Measurements from ENCODE around the gene GNG4. TPM values are rescaled to one million over a fixed set of nuclear protein-coding genes. Genes with fewer than 3 reads are reported as not detected.
A peak's percentile ranks its signal among the peaks of the same experiment; 100 is the strongest.
"Not testable (repeated sequence)": the region's sequence is repeated elsewhere in the genome, so short reads cannot be mapped to it uniquely, and the experiment has no call there.

GNG4 gene
- total RNA-seq, 4 donors from 2014 or later, result 1.1 to 6.3 (median 4.6) TPM

GRCh38 chr1:235583511-235584001, 66.0 kb downstream of the GNG4 start:
- no peak overlapping the region for H3K27ac ChIP-seq
- no peaks in the 10 kb centered on the region for H3K36me3 ChIP-seq
- intact Hi-C loops (cut with DNase I), result no loop called here
- H3K9me3 ChIP-seq, result no peaks in the 10 kb centered on the region
- TF ChIP-seq CTCF (IDR thresholded peaks at IDR 0.05) (peak in 1 of 6 experiments; percentile 10), POLR2A (IDR thresholded peaks at IDR 0.05) (no peak)
- DNase-seq, result no peak
- no peaks in the 10 kb centered on the region for H3K4me1 ChIP-seq
- peaks cover 0 to 3% (median 0%) of the 10 kb centered on the region in 4 donors for H3K27me3 ChIP-seq
- no peak overlapping the region for H3K4me3 ChIP-seq
- 40 to 44% methylated on average over 3 to 4 of the region's 4 CpGs for WGBS, 2 donors

DNA sequence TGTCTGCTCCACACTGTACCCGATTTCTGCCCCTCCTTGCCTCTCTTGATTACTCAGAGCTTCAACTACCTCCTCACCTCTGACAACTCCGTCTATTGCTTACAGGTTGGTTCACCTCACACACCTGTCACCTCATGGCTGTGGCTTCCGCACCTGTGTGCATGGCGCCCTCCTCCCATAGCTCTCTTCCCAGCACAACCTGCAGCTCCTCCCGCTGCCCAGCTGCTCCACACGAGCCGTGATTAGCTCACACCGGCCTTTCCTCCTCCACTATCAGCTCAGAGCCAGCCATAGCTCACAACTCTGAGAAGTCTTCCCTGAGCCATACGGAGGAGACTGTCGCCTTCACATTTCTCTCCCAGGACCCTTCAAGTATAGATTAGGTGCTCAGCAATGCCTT, 67.5 kb downstream of the GNG4 start:
- H3K36me3 ChIP-seq, result no peaks in the 10 kb centered on the region
- no peak overlapping the region for H3K27ac ChIP-seq
- H3K9me3 ChIP-seq, result no peaks in the 10 kb centered on the region
- intact Hi-C loops (cut with DNase I), result no loop called here
- WGBS, 2 donors, result 81 to 87% methylated on average over 10 of the region's 10 CpGs
- no peaks in the 10 kb centered on the region for H3K4me1 ChIP-seq
- TF ChIP-seq POLR2A (IDR thresholded peaks at IDR 0.05) (no peak), CTCF (IDR thresholded peaks at IDR 0.05) (no peak)
- no peak for DNase-seq
- H3K4me3 ChIP-seq, result no peak overlapping the region
- peaks cover 0 to 3% (median 0%) of the 10 kb centered on the region in 4 donors for H3K27me3 ChIP-seq

GRCh38 chr1:235579891-235580290, 69.7 kb downstream of the GNG4 start:
- no peaks in the 10 kb centered on the region for H3K4me1 ChIP-seq
- intact Hi-C loops (cut with DNase I), result no loop called here

DNA sequence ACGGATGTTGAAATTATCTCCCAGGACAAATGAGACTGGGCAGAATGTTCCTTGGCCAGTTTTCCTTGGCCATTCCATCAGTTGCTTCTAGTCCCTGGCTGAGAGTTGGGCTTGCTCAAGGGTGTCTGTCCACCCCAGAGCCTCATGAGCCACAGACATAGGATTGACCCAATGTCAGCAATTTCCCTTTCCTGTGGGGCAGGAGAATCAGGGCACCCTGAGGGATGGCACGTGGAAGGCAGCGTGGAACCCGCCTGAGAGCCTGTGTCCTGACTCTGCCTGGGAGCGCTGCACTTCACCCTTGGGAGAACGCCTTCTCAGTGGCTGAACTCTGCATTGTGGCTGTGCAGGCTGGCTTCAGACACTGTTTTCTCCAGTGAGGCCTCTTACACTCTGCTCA, 74.0 kb downstream of the GNG4 start:
- WGBS, 2 donors, result 73 to 86% methylated on average over 3 to 6 of the region's 6 CpGs
- Histone ChIP-seq H3K27me3 (no peaks in the 10 kb centered on the region), H3K4me1 (no peaks in the 10 kb centered on the region), H3K9me3 (no peaks in the 10 kb centered on the region), H3K27ac (no peak overlapping the region), H3K4me3 (no peak overlapping the region), H3K36me3 (no peaks in the 10 kb centered on the region)
- intact Hi-C loops (cut with DNase I), result no loop called here
- no peak for DNase-seq
- TF ChIP-seq POLR2A (IDR thresholded peaks at IDR 0.05), result no peak
- TF ChIP-seq CTCF (IDR thresholded peaks at IDR 0.05), result no peak

More at GRCh38 chr1:235579891-235580290, 69.7 kb downstream of the GNG4 start:
- 93 to 95% methylated on average over 3 of the region's 3 CpGs for WGBS, 2 donors
- TF ChIP-seq POLR2A (IDR thresholded peaks at IDR 0.05) (no peak), CTCF (IDR thresholded peaks at IDR 0.05) (no peak)
- H3K27ac ChIP-seq, result no peak overlapping the region
- no peaks in the 10 kb centered on the region for H3K9me3 ChIP-seq
- no peaks in the 10 kb centered on the region for H3K36me3 ChIP-seq
- no peaks in the 10 kb centered on the region for H3K27me3 ChIP-seq
- H3K4me3 ChIP-seq, result no peak overlapping the region
- no peak for DNase-seq

DNA sequence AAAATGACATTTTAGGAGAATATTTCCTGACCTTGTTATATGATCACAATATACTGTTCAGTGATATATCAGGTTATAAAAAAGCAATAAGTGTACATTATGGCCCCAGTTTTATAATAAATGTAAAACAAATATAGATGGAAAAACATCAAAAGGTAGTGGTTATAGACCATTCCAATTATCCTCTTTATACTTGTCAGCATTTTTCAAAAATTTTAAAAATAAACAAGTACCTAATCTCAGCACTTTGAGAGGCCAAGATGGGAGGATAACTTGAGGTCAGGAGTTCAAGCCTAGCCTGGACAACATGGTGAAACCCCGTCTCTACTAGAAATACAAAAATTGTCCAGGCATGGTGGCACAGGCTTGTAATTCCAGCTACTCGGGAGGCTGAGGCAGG, 75.7 kb downstream of the GNG4 start:
- Histone ChIP-seq H3K9me3 (no peaks in the 10 kb centered on the region), H3K27ac (no peak overlapping the region), H3K27me3 (no peaks in the 10 kb centered on the region), H3K36me3 (no peaks in the 10 kb centered on the region), H3K4me1 (no peaks in the 10 kb centered on the region), H3K4me3 (no peak overlapping the region)
- WGBS, 2 donors, result 65 to 75% methylated on average over 2 of the region's 2 CpGs
- TF ChIP-seq CTCF (IDR thresholded peaks at IDR 0.05) (no peak), POLR2A (IDR thresholded peaks at IDR 0.05) (no peak)
- intact Hi-C loops (cut with DNase I), result no loop called here
- no peak for DNase-seq

DNA sequence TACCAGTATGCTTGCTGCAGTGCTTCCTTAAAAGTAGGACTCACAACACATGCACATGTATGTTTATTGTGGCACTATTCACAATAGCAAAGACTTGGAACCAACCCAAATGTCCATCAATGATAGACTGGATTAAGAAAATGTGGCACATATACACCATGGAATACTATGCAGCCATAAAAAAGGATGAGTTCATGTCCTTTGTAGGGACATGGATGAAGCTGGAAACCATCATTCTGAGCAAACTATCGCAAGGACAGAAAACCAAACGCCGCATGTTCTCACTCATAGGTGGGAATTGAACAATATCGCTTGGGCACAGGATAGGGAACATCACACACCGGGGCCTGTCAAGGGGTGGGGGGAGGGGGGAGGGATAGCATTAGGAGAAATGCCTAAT, 76.6 kb downstream of the GNG4 start:
- H3K27ac ChIP-seq; H3K4me3 ChIP-seq; H3K4me1 ChIP-seq; DNase-seq; H3K9me3 ChIP-seq; H3K36me3 ChIP-seq; H3K27me3 ChIP-seq; intact Hi-C loops (cut with DNase I): not testable (repeated sequence)
- 71 to 100% methylated on average over 2 to 4 of the region's 5 CpGs for WGBS, 2 donors

Data from esophagus squamous epithelium (tissue), 5 donors.